ENCODE data around the gene ANGPTL7.

GRCh38 chr1:11178021-11179015 lies 10.8 kb upstream of the ANGPTL7 start:
- TF ChIP-seq ZNF239 (tag by site-specific recombination; IDR thresholded peaks at IDR 0.05) (no peak), ZXDB (tag by site-specific recombination; IDR thresholded peaks at IDR 0.05) (peak; percentile 96), MEIS1 (CRISPR knock-in tag; IDR thresholded peaks at IDR 0.05; ENCODE audit: borderline replicate concordance) (peak; percentile 96), TSHZ1 (tag by site-specific recombination; IDR thresholded peaks at IDR 0.05; ENCODE audit: borderline replicate concordance) (peak; percentile 99)
- TF ChIP-seq, protein P1, sequence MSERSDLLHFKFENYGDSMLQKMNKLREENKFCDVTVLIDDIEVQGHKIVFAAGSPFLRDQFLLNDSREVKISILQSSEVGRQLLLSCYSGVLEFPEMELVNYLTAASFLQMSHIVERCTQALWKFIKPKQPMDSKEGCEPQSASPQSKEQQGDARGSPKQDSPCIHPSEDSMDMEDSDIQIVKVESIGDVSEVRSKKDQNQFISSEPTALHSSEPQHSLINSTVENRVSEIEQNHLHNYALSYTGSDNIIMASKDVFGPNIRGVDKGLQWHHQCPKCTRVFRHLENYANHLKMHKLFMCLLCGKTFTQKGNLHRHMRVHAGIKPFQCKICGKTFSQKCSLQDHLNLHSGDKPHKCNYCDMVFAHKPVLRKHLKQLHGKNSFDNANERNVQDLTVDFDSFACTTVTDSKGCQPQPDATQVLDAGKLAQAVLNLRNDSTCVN (tag by site-specific recombination; optimal IDR thresholded peaks at IDR 0.05), result no peak

Data from HEK293 (cell line).